ENCODE data around the gene GANAB. TPM values are rescaled to one million over a fixed set of nuclear protein-coding genes. Genes with fewer than 3 reads are reported as not detected.
"Not testable (repeated sequence)": the region's sequence is repeated elsewhere in the genome, so short reads cannot be mapped to it uniquely, and the experiment has no call there.

The GANAB gene
- total and polyA plus RNA-seq, 2 of the 4 experiments (the other 2 are of a cell fraction), result 209 to 344 TPM

DNA sequence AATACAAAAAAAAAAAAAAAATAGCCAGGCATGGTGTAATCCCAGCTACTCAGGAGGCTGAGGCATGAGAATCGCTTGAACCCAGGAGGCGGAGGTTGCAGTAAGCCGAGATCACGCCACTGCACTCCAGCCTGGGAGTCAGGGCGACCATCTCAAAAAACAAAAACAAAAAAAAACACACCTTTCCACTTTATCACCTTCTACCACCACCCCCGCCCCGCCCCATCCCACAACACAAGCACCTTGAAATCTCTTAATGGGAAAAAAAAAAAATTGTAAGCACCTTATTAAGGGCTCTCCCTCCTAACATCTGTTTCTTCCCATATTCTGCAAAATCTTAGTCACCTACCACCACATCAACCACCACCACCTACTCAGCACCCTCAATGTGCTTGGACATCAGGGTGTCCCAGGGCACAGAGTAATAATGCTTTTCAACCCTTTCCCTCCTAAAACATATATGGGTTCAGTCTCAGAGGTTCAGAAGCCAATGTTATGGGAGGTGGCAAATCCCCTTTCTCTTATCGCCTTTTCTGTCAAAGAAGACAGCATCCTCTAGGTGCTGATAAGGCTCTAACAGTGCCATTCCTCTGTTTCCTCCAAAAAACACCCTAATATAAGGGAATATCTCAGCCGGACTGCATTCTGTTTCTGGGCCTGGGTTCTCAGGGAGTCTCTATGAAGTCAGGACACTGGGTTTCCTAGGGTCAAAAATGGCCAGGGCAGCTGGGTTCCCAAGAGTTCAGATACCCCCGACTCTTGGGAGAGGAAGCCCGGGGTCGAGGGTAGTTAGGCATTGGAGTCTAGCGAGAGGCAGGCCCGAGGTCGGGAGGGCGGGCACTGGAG lies 6.0 kb upstream of the GANAB start:
- 0% methylated on average over 7 of the region's 16 CpGs; no CpG with 5 or more reads in 1 of the 2 experiments for WGBS, 2 experiments (ENCODE audit: extremely low coverage in 2 of 2, insufficient read length in 1 of 2)
- Histone ChIP-seq H3K14ac (replicated peaks; ENCODE audit: low read depth, low read length) (peak overlapping the region; percentile 94), H2BK20ac (ENCODE audit: low read depth, low read length) (no peak overlapping the region), H2AK9ac (replicated peaks; ENCODE audit: low read depth, low read length, poor library complexity) (peak overlapping the region; percentile 89), H2BK5ac (ENCODE audit: low read depth, low read length, poor library complexity, severe bottlenecking) (peak overlapping the region; percentile 65), H3K27ac (ENCODE audit: insufficient read depth, low read length) (peak overlapping the region; percentile 79), H3K56ac (ENCODE audit: extremely low read depth, insufficient read depth, low read length) (peak overlapping the region; percentile 66; the same call in 1 of the 2 replicates), H3K9ac (ENCODE audit: low read depth, low read length) (peak overlapping the region; percentile 83), H2BK15ac (ENCODE audit: low read depth, low read length) (no peak overlapping the region), H2AFZ (replicated peaks; ENCODE audit: low read length, poor library complexity) (peak overlapping the region; percentile 98), H4K20me1 (ENCODE audit: insufficient read depth, low read length) (no peaks in the 10 kb centered on the region; the same call in 1 of the 2 replicates), H3K4ac (ENCODE audit: low read depth, low read length) (peak overlapping the region; percentile 83), H3K9me3 (ENCODE audit: control insufficient read depth, insufficient read depth, low read length) (no peaks in the 10 kb centered on the region), H3K4me2 (ENCODE audit: low read depth, low read length) (peak overlapping the region; percentile 100), H3K79me1 (ENCODE audit: low read depth in 1 of 2, low read length in 2 of 2) (peaks cover 6 to 42% of the 10 kb centered on the region in 2 experiments), H4K8ac (ENCODE audit: low read depth in 2 of 2, low read length in 2 of 2) (peak overlapping the region; percentile 10 to 87), H2BK120ac (ENCODE audit: low read depth, low read length) (no peak overlapping the region), H4K91ac (ENCODE audit: insufficient read depth, low read depth, low read length) (0 out of 2 replicates have a peak overlapping the region, but pooled peaks have one; percentile 48), H3K18ac (ENCODE audit: low read depth, low read length) (no peak overlapping the region), H4K5ac (ENCODE audit: low read depth, low read length) (no peak overlapping the region), H2AK5ac (ENCODE audit: low read depth, low read length) (peak overlapping the region; percentile 62; the same call in 1 of the 2 replicates), H3K4me3 (ENCODE audit: insufficient read depth, low read depth, low read length) (peak overlapping the region; percentile 66), H3K9me1 (ENCODE audit: insufficient read depth, low read length) (no peaks in the 10 kb centered on the region), H3K4me1 (ENCODE audit: control insufficient read depth, insufficient read depth, low read length) (peaks cover 2% of the 10 kb centered on the region; the same call in 1 of the 2 replicates), H3K23ac (ENCODE audit: low read depth, low read length) (peak overlapping the region; percentile 75), H3K27me3 (ENCODE audit: control insufficient read depth, insufficient read depth, low read length) (no peaks in the 10 kb centered on the region), H3K36me3 (ENCODE audit: control insufficient read depth, insufficient read depth, low read length) (peaks cover 24% of the 10 kb centered on the region)
- ATAC-seq (ENCODE audit: low read depth), result peak; percentile 2; the same call in 1 of the 2 replicates
- TF ChIP-seq BHLHE40 (IDR thresholded peaks at IDR 0.05; ENCODE audit: low read depth, low read length) (no peak), NFE2L2 (IDR thresholded peaks at IDR 0.05; ENCODE audit: low read depth, low read length) (no peak), MXI1 (IDR thresholded peaks at IDR 0.05; ENCODE audit: borderline replicate concordance, low read depth, low read length) (no peak)
- dilution Hi-C loops (cut with HindIII; ENCODE audit: low sequenced_read_pairs, unreplicated experiment), result no loop called here
- no peak for DNase-seq
- POLR2A ChIA-PET (ENCODE audit: unreplicated experiment), result interaction anchor here (0.6 to 1.3 kb wide), 6 partner anchors 13 to 1298 kb away, joined by 3 to 9 read pairs (median 4); partner anchors contain the start of genes C11orf98, CSKMT, LBHD1 and UQCC3
- BruUV-seq (replicated peaks), result no TSS peak
- intact Hi-C loops (cut with micrococcal nuclease), result no loop called here
- in situ Hi-C loops (cut with MboI; ENCODE audit: low sequenced_read_pairs), result no loop called here
- CTCF ChIA-PET, result interaction anchor here (1.4 kb wide), 1 partner anchor 13 kb away, joined by 4 read pairs; the partner anchor contains the start of genes C11orf98 and CSKMT

- H2AFZ ChIP-seq (replicated peaks; ENCODE audit: low read length, poor library complexity); H3K14ac ChIP-seq (replicated peaks; ENCODE audit: low read depth, low read length); H3K56ac ChIP-seq (ENCODE audit: extremely low read depth, insufficient read depth, low read length); in situ Hi-C loops (cut with MboI; ENCODE audit: low sequenced_read_pairs); H3K27me3 ChIP-seq (ENCODE audit: control insufficient read depth, insufficient read depth, low read length); H3K4me1 ChIP-seq (ENCODE audit: control insufficient read depth, insufficient read depth, low read length); H3K4me3 ChIP-seq (ENCODE audit: insufficient read depth, low read depth, low read length); H2BK120ac ChIP-seq (ENCODE audit: low read depth, low read length); DNase-seq; H2AK5ac ChIP-seq (ENCODE audit: low read depth, low read length); H3K27ac ChIP-seq (ENCODE audit: insufficient read depth, low read length); H3K4me2 ChIP-seq (ENCODE audit: low read depth, low read length); intact Hi-C loops (cut with micrococcal nuclease); BruUV-seq (replicated peaks); H3K4ac ChIP-seq (ENCODE audit: low read depth, low read length); ATAC-seq (ENCODE audit: low read depth); H3K9me3 ChIP-seq (ENCODE audit: control insufficient read depth, insufficient read depth, low read length); H4K5ac ChIP-seq (ENCODE audit: low read depth, low read length); H3K23ac ChIP-seq (ENCODE audit: low read depth, low read length); H2AK9ac ChIP-seq (replicated peaks; ENCODE audit: low read depth, low read length, poor library complexity); H4K91ac ChIP-seq (ENCODE audit: insufficient read depth, low read depth, low read length); H2BK15ac ChIP-seq (ENCODE audit: low read depth, low read length); H3K9me1 ChIP-seq (ENCODE audit: insufficient read depth, low read length); H4K8ac ChIP-seq (ENCODE audit: low read depth in 2 of 2, low read length in 2 of 2); H2BK5ac ChIP-seq (ENCODE audit: low read depth, low read length, poor library complexity, severe bottlenecking); dilution Hi-C loops (cut with HindIII; ENCODE audit: low sequenced_read_pairs, unreplicated experiment); H3K18ac ChIP-seq (ENCODE audit: low read depth, low read length); CTCF ChIA-PET; H2BK20ac ChIP-seq (ENCODE audit: low read depth, low read length); H3K9ac ChIP-seq (ENCODE audit: low read depth, low read length): not testable (repeated sequence)
- Histone ChIP-seq H4K20me1 (ENCODE audit: insufficient read depth, low read length) (peaks cover 13% of the 10 kb centered on the region), H3K36me3 (ENCODE audit: control insufficient read depth, insufficient read depth, low read length) (peaks cover 24% of the 10 kb centered on the region), H3K79me1 (ENCODE audit: low read depth in 1 of 2, low read length in 2 of 2) (peaks cover 6 to 49% of the 10 kb centered on the region in 2 experiments)
- POLR2A ChIA-PET (ENCODE audit: unreplicated experiment), result interaction anchor here (1.3 kb wide), 1 partner anchor 15 kb away, joined by 5 read pairs; the partner anchor contains the start of gene CSKMT
- WGBS, 2 experiments (ENCODE audit: extremely low coverage in 2 of 2, insufficient read length in 1 of 2), result 100% methylated on average over 4 of the region's 12 CpGs; no CpG with 5 or more reads in 1 of the 2 experiments
Observed at GRCh38 chr11:62650283-62650682, 3.9 kb upstream of the GANAB start.
